ENCODE measurements around the gene CARD6.
A peak's percentile ranks its signal among the peaks of the same experiment; 100 is the strongest.
"Not testable (repeated sequence)": the region's sequence is repeated elsewhere in the genome, so short reads cannot be mapped to it uniquely, and the experiment has no call there.

CARD6 gene

GRCh38 chr5:40873286-40873880 is 32.2 kb downstream of the CARD6 start:
- ChIA-PET CTCF (no interaction called here), POLR2A (ENCODE audit: low non-redundant PET) (no interaction called here)
- no peak overlapping the region for H3K27ac ChIP-seq
- DNase-seq (ENCODE audit: low spot score) = no peak
- no peak for TF ChIP-seq CTCF (conservative IDR thresholded peaks at IDR 0.05; ENCODE audit: low read depth)

- DNase-seq (ENCODE audit: low spot score) = no peak
- no peak for TF ChIP-seq CTCF (conservative IDR thresholded peaks at IDR 0.05; ENCODE audit: low read depth)
- ChIA-PET POLR2A (ENCODE audit: low non-redundant PET) (no interaction called here), CTCF (no interaction called here)
- no peak overlapping the region for H3K27ac ChIP-seq
Measured at GRCh38 chr5:40875958-40876357, 34.8 kb downstream of the CARD6 start.

GRCh38 chr5:40877371-40877988 is 36.3 kb downstream of the CARD6 start:
- TF ChIP-seq CTCF (conservative IDR thresholded peaks at IDR 0.05; ENCODE audit: low read depth) = no peak
- ChIA-PET POLR2A (ENCODE audit: low non-redundant PET) (no interaction called here), CTCF (no interaction called here)
- no peak for DNase-seq (ENCODE audit: low spot score)
- H3K27ac ChIP-seq = no peak overlapping the region

- peak; percentile 57 for DNase-seq (ENCODE audit: low spot score)
- TF ChIP-seq CTCF (conservative IDR thresholded peaks at IDR 0.05; ENCODE audit: low read depth) = peak; percentile 80
- CTCF ChIA-PET = interaction anchor here (0.5 to 0.7 kb wide), 3 partner anchors 183 to 1503 kb away, joined by 3 to 4 read pairs (median 3); no protein-coding TSS in a partner anchor
- POLR2A ChIA-PET (ENCODE audit: low non-redundant PET) = no interaction called here
- no peak overlapping the region for H3K27ac ChIP-seq
Measured at GRCh38 chr5:40879163-40879942, 38.2 kb downstream of the CARD6 start.

- H3K27ac ChIP-seq = no peak overlapping the region
- DNase-seq (ENCODE audit: low spot score) = no peak
- TF ChIP-seq CTCF (conservative IDR thresholded peaks at IDR 0.05; ENCODE audit: low read depth) = no peak
- ChIA-PET POLR2A (ENCODE audit: low non-redundant PET) (no interaction called here), CTCF (no interaction called here)
Measured at GRCh38 chr5:40882291-40882690, 41.1 kb downstream of the CARD6 start.

GRCh38 chr5:40883051-40883450 is 41.9 kb downstream of the CARD6 start:
- H3K27ac ChIP-seq; DNase-seq (ENCODE audit: low spot score); POLR2A ChIA-PET (ENCODE audit: low non-redundant PET); CTCF ChIA-PET: not testable (repeated sequence)

- H3K27ac ChIP-seq; DNase-seq (ENCODE audit: low spot score); POLR2A ChIA-PET (ENCODE audit: low non-redundant PET): not testable (repeated sequence)
- CTCF ChIA-PET = interaction anchor here (0.7 to 0.8 kb wide), 2 partner anchors 9 to 1480 kb away, joined by 3 to 5 read pairs; no protein-coding TSS in a partner anchor
Measured at GRCh38 chr5:40895440-40896425, 54.6 kb downstream of the CARD6 start.

Measured in RWPE1 (cell line).